Endometrial microvascular endothelial cells (primary cell): ENCODE results near the gene THSD8. TPM values are rescaled to one million over a fixed set of nuclear protein-coding genes. Genes with fewer than 3 reads are reported as not detected.
"Not testable (repeated sequence)": the region's sequence is repeated elsewhere in the genome, so short reads cannot be mapped to it uniquely, and the experiment has no call there.

Experiments used
- in situ Hi-C: cut with HindIII; loops from 2 replicates; pipeline ENCODE4 v1.10.0; 2017; ENCODE audit warnings: low sequenced_read_pairs, low pct_unique_long_range_greater_than_20kb; ENCODE audit errors: inconsistent ontology term
- total RNA-seq: library from RNA; depleted of rRNA; stranded (reverse); fragments of >200 nt; gene quantifications from one replicate; pipeline ENCODE4 v1.2.3, GENCODE V29; 2015; ENCODE audit errors: inconsistent ontology term

The THSD8 gene
- total RNA-seq, 1 donor from 2014 or later: not detected

DNA sequence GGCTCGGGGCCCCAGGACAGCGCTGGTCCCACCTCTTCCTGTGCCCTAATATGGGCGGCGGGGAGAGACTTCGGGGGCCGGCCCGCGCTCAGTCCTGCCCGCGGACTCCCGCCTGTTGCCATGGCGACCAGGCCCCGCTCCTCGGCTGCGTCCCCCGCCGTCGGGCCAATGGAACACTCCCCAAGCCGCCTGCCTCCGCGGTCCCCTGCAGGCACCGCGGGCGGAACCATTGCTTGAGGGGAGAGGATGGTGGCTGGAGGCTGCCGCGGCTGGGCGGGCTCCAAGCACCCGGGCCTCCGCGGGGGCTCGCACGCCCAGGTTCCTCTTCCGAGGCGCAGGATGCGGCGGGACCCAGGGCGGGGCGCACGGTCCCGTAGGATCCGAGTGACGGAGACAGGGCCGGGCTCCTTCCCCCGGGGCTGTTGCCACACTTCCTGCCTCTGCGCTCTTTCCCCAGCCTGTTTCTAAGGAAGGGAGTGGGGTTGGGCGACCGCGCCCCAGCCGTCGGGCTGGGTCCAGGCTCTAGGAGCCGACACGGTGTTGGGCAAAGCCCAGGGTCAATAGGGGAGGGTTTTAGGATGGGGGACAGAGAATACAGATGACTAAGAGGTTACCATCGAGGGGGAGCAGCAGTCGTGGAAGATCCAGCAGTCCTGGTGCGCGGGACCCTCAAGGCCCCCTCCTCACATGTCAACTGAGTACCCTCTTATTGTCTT lies 11.8 kb upstream of the THSD8 start:
- in situ Hi-C loops: no loop called here

DNA sequence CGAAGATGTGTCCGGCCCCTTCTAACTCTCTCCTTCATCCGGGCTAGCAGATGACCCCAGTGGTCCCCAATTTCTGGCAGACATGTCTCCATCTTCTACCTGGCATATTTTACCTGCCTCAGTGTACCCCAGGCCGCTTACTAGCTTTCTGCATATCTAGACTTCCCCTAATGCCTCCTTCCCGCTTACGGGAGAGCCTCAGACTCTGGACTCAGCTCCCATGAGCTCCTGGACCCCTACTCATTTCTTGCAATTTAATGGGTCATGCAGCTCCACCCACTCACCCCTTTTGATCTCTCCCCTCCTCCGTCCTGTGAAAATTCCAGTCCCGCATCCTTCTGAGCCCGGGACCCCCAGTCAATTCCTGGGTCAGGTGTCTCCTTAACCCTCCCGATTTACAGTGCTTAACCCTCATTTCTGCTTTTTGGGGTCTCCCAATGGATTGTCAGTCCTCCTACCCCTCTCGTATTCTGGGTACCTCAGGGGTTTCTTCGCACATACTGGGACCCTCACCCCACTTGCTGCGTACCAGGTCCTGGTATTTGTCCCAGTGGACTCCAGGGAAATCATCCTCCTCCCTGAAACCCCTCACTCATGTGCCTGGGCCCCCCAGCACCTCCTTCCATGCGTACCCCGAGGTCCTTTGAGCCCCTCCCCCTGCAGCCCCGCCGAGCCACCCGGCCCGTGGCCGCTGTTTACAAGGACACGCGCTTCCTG lies 11.1 kb upstream of the THSD8 start:
- in situ Hi-C loops: no loop called here

DNA sequence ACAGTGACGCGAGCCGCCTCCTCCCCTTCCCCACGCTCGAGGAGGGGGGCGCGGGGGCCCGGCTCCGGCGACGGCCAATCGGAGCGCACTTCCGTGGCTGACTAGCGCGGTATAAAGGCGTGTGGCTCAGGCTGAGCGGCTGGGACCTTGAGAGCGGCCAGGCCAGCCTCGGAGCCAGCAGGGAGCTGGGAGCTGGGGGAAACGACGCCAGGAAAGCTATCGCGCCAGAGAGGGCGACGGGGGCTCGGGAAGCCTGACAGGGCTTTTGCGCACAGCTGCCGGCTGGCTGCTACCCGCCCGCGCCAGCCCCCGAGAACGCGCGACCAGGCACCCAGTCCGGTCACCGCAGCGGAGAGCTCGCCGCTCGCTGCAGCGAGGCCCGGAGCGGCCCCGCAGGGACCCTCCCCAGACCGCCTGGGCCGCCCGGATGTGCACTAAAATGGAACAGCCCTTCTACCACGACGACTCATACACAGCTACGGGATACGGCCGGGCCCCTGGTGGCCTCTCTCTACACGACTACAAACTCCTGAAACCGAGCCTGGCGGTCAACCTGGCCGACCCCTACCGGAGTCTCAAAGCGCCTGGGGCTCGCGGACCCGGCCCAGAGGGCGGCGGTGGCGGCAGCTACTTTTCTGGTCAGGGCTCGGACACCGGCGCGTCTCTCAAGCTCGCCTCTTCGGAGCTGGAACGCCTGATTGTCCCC lies 10.4 kb upstream of the THSD8 start, which contains the start of gene JUNB:
JUNB (plus strand) TSS at position 142 of the 706 bp plus-strand sequence; CDS start at position 428, 286 bp downstream.
- in situ Hi-C loops: no loop called here

DNA sequence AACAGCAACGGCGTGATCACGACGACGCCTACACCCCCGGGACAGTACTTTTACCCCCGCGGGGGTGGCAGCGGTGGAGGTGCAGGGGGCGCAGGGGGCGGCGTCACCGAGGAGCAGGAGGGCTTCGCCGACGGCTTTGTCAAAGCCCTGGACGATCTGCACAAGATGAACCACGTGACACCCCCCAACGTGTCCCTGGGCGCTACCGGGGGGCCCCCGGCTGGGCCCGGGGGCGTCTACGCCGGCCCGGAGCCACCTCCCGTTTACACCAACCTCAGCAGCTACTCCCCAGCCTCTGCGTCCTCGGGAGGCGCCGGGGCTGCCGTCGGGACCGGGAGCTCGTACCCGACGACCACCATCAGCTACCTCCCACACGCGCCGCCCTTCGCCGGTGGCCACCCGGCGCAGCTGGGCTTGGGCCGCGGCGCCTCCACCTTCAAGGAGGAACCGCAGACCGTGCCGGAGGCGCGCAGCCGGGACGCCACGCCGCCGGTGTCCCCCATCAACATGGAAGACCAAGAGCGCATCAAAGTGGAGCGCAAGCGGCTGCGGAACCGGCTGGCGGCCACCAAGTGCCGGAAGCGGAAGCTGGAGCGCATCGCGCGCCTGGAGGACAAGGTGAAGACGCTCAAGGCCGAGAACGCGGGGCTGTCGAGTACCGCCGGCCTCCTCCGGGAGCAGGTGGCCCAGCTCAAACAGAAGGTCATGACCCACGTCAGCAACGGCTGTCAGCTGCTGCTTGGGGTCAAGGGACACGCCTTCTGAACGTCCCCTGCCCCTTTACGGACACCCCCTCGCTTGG lies 9.6 kb upstream of the THSD8 start:
- in situ Hi-C loops: no loop called here

DNA sequence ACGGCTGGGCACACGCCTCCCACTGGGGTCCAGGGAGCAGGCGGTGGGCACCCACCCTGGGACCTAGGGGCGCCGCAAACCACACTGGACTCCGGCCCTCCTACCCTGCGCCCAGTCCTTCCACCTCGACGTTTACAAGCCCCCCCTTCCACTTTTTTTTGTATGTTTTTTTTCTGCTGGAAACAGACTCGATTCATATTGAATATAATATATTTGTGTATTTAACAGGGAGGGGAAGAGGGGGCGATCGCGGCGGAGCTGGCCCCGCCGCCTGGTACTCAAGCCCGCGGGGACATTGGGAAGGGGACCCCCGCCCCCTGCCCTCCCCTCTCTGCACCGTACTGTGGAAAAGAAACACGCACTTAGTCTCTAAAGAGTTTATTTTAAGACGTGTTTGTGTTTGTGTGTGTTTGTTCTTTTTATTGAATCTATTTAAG lies 9.0 kb upstream of the THSD8 start:
- in situ Hi-C loops: no loop called here

DNA sequence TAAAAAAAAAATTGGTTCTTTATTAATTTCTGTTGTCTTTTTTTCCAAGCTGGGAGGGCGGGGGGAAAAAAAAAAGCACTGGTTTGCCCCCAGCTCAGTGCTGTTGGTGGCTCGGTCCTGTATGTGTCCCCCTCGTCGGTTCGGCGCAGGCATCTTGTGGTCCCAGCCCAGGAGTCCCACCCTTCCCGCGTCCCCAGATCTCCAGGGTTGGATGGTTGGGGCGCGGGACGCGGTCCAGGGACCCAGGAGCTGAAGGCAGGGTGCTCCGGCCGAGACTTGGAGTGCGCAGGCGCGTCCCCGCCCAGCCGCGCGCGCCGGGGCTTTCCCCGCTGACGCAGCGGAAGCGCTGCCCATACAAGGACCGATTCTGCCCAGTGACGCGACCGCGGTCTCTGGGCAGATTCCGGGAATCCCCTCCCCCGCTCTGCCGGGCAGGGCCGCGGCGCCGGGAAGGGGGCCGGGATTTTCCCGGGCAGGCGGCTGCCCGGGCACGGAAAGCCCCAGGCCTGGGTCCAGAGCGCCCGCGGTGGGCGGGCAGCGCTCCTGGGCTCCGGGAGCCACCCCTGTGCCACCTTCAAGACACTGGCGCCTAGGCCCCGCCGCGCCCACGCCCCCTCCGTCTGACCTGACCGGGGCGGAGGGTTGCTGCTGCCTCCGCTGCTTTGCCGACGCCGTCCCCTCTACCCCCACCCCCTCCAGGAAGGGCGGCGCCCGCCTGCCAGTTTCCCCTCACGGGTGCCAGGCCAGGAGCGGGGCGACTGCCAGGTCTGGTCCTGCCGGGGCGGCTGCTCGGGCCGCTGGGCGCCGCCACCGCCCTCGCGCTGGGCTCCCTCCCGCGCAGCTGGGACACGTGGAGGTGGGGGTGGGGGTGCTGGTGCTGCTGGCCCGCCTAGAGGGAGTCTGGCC lies 8.3 kb upstream of the THSD8 start:
- in situ Hi-C loops: no loop called here

DNA sequence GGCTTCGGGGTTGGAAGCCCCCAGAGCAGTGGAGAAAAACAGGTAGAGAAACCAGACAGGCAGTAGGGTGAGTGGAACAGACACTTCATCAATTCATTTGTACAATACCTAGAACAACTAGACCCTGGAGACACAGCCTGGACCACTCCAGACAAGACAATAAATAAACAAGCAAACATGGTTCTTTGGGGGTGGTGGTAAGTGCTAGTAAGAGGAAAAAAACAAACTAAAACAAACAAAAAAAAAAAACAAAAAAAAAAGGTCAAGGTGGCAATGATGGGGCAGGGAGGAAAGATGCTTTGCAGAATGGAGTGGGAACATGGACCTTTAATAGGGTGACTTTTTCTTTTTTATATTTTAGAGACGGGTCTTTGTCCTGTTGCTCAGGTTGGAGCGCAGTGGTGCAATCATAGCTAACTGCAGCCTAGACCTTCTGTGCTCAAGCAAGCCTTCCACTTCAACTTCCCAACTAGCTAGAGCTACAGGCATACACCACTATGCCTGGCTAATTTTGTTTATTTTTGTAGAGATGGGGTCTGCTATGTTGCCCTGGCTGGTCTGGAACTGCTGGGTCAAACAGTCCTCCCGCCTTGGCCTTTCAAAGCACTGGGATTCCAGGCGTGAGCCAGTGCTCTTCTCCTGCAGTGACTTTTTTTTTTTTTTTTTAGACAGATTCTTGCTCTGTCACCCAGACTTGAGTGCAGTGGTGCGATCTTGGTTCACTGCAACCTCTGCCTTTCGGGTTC lies 7.5 kb upstream of the THSD8 start:
- in situ Hi-C loops: no loop called here

DNA sequence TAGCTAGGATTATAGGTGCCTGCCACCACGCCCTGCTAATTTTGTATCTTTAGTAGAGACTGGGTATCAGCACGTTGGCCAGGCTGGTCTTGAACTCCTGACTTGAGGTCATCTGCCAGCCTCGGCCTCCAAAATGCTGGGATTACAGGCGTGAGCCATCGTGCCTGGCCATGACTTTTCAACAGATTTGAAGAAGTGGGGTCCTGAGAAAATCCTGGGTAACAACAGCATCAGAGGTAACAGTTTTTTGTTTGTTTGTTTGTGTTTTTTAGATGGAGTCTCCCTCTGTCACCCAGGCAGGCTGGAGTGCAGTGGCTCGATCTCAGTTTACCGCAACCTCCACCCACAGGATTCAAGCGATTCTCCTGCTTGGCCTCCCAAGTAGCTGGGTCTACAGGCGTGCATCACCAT lies 6.9 kb upstream of the THSD8 start:
- in situ Hi-C loops: no loop called here

DNA sequence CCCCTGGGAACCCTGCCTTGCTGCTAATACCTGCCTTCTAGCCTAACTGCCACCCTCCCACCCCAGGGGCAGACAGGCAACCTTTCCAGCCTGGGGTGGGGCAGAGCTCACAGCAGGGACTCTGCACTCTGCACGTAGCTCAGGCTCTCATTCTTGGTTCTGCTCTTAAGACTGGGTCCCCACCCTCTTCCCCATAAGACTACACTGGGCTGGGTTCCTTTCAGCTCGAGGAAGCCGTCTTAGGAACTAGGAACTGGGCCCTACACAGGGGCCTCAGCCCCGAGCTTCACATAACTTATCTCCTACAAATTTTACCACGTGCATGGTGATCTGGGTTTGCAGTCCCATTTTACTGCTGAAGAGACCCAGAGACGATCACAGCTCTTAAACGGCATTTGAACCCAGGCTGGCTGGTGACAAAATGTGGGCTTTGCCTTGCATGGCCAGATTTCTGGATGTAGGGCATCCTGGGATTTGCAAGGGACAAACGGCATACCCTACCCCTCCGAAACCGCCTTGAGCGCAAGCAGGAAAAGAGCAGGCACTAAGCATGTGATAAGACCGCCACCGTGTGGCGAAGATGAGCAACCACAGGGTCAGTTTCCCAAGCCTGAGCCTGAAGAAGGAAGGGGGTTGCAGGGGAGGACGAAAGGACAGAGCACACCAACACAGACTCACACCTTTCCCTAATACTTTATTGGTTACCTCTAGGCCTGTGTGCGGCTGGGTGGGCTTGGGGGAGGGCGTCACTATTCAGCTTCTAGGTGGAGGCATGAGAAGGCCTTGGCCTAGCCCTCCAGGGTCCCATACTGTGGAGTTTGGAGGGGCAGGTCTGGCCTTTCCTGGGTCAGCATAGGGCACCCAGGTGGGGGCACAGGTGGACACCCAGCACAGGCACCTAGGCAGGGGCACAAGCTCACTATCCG lies 5.5 kb upstream of the THSD8 start:
- in situ Hi-C loops: no loop called here

DNA sequence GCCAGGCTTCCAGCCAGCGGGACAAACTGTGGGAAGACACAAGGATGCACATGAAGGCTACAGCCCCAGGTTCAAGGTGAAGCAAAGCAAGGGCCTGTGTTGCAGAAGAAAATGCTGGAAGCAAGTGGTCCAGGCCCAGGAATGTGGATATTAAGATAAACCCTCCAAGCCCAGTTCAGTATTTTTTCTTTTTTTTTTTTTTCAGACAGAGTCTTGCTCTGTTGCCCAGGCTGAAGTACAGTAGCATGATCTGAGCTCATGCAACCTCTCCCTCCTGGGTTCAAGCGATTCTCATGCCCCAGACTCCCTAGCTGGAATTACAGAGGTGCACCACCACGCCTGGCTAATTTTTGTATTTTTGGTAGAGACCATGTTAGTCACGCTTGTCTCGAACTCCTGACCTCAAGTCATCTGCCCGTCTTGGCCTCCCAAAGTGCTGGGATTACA lies 4.7 kb upstream of the THSD8 start:
- in situ Hi-C loops: no loop called here

DNA sequence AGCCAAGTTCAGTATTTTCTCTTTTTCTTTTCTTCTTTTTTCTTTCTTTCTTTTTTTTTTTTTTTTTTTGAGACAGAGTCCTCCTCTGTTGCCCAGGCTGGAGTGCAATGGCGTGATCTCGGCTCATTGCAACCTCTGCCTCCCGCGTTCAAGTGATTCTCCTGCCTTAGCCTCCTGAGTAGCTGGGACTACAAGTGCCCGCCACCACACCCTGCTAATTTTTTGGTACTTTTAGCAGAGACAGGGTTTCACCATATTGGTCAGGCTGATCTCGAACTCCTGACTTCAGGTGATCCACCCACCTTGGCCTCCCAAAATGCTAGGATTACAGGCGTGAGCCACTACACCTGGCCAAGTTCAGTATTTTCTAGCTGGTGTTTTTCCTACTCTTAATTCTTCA lies 4.3 kb upstream of the THSD8 start:
- in situ Hi-C loops: not testable (repeated sequence)

DNA sequence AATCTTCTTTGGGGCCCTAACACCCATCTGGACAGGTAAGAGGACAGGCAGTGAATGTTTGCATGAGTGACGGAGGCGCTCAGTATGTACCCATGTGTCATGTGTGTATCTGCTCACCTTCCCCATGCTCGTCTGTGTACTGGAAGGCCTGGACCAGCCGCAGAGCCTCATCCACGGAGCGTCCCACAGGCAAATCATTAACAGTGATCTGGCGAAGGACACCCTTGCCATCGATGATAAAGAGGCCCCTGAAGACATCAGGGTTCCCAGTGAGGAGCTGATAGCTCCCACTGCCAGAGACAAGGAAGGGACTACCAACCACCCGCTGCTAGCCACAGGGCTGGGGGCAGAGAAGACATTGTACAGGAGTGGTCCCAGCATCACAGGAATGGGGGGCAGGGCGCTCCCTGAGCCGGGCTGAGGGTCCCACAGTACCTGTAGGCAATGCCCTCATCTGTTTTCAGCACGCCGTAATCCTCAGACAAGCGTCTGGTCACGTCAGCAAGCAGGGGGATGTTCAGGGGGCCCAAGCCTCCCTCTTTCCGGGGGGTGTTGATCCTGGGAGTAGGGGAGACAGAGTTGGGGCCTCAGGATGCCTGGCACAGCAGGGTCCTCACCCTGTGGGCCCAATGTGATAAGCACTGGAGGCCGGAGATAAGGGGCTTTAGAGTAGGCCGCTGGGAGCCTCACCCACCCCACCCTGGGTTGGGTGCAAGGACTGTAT lies 2.0 kb upstream of the THSD8 start:
- in situ Hi-C loops: no loop called here

DNA sequence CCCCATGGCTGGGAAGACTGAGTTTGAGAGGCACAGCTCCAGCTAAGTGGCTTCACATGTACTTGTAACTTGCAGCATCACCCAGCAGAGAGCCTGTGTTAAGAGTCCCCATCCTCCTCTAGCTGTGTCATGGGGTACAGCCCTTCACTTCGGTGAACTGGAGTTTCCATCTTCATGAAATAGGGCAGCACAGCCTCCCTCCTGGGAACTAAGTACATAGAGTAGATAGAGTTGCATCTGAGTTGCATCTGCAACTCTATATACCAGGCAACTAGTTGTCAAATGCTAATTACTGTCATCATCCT lies 1.5 kb upstream of the THSD8 start:
- in situ Hi-C loops: no loop called here

DNA sequence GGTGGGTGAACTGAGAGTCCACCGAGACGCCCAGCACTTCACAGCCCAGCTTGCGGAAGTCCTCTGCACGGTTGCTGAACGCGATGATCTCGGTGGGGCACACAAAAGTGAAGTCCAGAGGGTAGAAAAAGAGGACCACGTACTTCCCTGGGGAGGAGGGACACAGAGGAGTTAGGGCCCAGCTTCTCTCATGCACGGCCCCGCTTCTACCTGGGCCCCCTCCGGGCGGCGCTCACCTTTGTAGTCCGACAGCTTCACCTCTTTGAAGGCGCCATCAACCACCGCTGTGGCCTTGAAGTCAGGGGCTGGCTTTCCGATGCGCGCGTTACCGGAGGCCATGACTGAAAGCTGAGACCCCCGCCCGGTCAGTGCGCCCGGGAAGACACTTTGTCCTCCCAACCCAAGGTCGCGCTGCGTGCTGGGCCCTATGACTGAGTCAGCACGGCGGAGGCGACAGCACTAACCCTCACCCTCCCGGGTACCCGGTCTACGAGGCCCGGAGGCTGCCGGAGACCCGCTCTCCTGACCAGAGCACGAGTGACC lies 875 bp upstream of the THSD8 start:
- in situ Hi-C loops: no loop called here

DNA sequence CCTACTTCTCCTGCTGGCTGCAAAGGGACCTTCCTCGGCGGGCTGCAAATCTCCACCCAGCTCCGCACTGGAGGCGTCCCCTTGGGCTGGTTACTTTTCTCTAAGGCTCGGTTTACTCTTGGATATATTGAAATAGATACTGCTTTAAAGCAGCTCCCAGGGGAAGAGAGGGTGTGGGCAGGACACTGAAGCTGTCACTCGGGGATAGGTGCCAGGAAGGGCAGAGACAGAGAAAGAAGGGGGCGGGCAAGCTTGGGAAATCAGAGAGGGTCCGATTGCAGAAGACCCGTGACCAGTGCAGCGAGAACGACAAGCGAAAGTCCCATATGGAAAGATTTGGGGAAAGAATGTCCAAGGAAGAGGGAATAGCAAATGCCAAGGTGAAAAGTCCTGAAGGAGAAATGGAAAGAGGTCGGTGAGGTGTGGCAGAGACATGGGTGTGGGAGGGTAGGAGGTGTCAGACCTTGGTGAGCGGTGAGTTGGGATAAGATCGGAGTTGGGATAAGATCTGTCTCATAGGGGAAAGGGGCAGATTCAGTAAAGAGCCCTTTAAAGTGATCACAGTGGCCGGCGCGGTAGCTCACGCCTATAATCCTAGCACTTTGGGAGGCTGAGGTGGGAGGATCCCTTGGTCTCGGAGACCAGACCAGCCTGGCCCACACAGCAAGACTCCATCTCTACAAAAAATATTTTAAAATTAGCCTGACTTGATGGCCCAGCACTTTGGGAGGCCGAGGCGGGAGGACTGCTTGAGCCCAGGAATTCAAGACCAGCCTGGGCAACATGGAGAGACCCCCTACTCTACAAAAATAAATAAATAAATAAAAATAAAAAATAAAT lies 618 bp downstream of the THSD8 start:
- in situ Hi-C loops: no loop called here
